ENCODE data around the gene SHMT2. TPM values are rescaled to one million over a fixed set of nuclear protein-coding genes. Genes with fewer than 3 reads are reported as not detected.

SHMT2 gene
- total RNA-seq, 1 experiment from 2014 or later = 67.1 TPM

- in situ Hi-C loops (cut with HindIII; ENCODE audit: low pct_unique_long_range_greater_than_20kb, low sequenced_read_pairs) (no loop called here), intact Hi-C loops (cut with micrococcal nuclease; ENCODE audit: unreplicated experiment) (no loop called here)
- POLR2A ChIA-PET = no interaction called here
- TF ChIP-seq SIN3A (IDR thresholded peaks at IDR 0.05; ENCODE audit: borderline replicate concordance, insufficient read depth, low read depth, low read length) (no peak), TCF7L2 (IDR thresholded peaks at IDR 0.05; ENCODE audit: low read depth, low read length) (no peak), POLR2AphosphoS5 (IDR thresholded peaks at IDR 0.05; ENCODE audit: low read depth, low read length) (no peak), REST (IDR thresholded peaks at IDR 0.05; ENCODE audit: insufficient read depth in 1 of 2, low read depth in 2 of 2, low read length in 1 of 2) (no peak), CTCF (IDR thresholded peaks at IDR 0.05) (no peak)
- no TSS peak for BruUV-seq (replicated peaks)
- CTCF ChIA-PET = interaction anchor here (1.3 kb wide), 1 partner anchor 61 kb away, joined by 4 read pairs; no protein-coding TSS in a partner anchor
- Histone ChIP-seq H3K27me3 (ENCODE audit: control insufficient read depth, insufficient read depth, low read length) (no peaks in the 10 kb centered on the region), H3K9me3 (ENCODE audit: control insufficient read depth, insufficient read depth, low read depth, low read length) (no peaks in the 10 kb centered on the region), H3K4me3 (ENCODE audit: low read depth in 2 of 2, low read length in 2 of 2) (no peak overlapping the region), H3K27ac (ENCODE audit: low read length) (no peak overlapping the region), H3K36me3 (ENCODE audit: control insufficient read depth, insufficient read depth, low read length) (no peaks in the 10 kb centered on the region), H3K4me1 (ENCODE audit: control insufficient read depth, insufficient read depth, low read length) (no peaks in the 10 kb centered on the region)
- ATAC-seq = no peak
- no peak for DNase-seq (ENCODE audit: low read depth, low spot score)
Observed at GRCh38 chr12:57185403-57185802, 44.1 kb upstream of the SHMT2 start.

- Histone ChIP-seq H3K27ac (ENCODE audit: low read length) (no peak overlapping the region), H3K36me3 (ENCODE audit: control insufficient read depth, insufficient read depth, low read length) (no peaks in the 10 kb centered on the region), H3K27me3 (ENCODE audit: control insufficient read depth, insufficient read depth, low read length) (no peaks in the 10 kb centered on the region), H3K4me3 (ENCODE audit: low read depth in 2 of 2, low read length in 2 of 2) (no peak overlapping the region), H3K4me1 (ENCODE audit: control insufficient read depth, insufficient read depth, low read length) (no peaks in the 10 kb centered on the region), H3K9me3 (ENCODE audit: control insufficient read depth, insufficient read depth, low read depth, low read length) (no peaks in the 10 kb centered on the region)
- in situ Hi-C loops (cut with HindIII; ENCODE audit: low pct_unique_long_range_greater_than_20kb, low sequenced_read_pairs) = no loop called here
- DNase-seq (ENCODE audit: low read depth, low spot score) = no peak
- intact Hi-C loops (cut with micrococcal nuclease; ENCODE audit: unreplicated experiment) = no loop called here
- no peak for ATAC-seq
- BruUV-seq (replicated peaks) = no TSS peak
- no peak for TF ChIP-seq REST (IDR thresholded peaks at IDR 0.05; ENCODE audit: insufficient read depth in 1 of 2, low read depth in 2 of 2, low read length in 1 of 2)
- no peak for TF ChIP-seq SIN3A (IDR thresholded peaks at IDR 0.05; ENCODE audit: borderline replicate concordance, insufficient read depth, low read depth, low read length)
- no peak for TF ChIP-seq TCF7L2 (IDR thresholded peaks at IDR 0.05; ENCODE audit: low read depth, low read length)
- no peak for TF ChIP-seq CTCF (IDR thresholded peaks at IDR 0.05)
- no peak for TF ChIP-seq POLR2AphosphoS5 (IDR thresholded peaks at IDR 0.05; ENCODE audit: low read depth, low read length)
- ChIA-PET POLR2A (no interaction called here), CTCF (interaction anchor here (0.8 to 1.0 kb wide), 2 partner anchors 10 to 12 kb away, joined by 3 to 4 read pairs; no protein-coding TSS in a partner anchor)
Observed at GRCh38 chr12:57185906-57186508, 43.5 kb upstream of the SHMT2 start.

Data from Panc1 (cell line).